Astrocyte of the spinal cord (primary cell): ENCODE measurements around the gene ARFGEF3.
"Not testable (repeated sequence)": the region's sequence is repeated elsewhere in the genome, so short reads cannot be mapped to it uniquely, and the experiment has no call there.

Experiments used
- DNase-seq: peaks from one replicate; pipeline ENCODE4 v3.0.0; 2011; ENCODE audit warnings: low read depth, low spot score
- H3K4me3 ChIP-seq: 2 replicates; pipeline ENCODE4 v1.5.1; 2011; ENCODE audit warnings: low read depth, mild to moderate bottlenecking, low read length, moderate library complexity
- CTCF ChIP-seq: IDR thresholded peaks from 2 replicates; pipeline ENCODE4 v1.5.1; 2012; ENCODE audit warnings: low read depth, mild to moderate bottlenecking, low read length, inconsistent platforms
- in situ Hi-C: cut with HindIII; loops from 2 replicates; pipeline ENCODE4 v1.10.0; 2017; ENCODE audit warnings: low sequenced_read_pairs

The ARFGEF3 gene

GRCh38 chr6:138205437-138206094, 43.8 kb downstream of the ARFGEF3 start:
- in situ Hi-C loops, result no loop called here
- no peak for TF ChIP-seq CTCF
- no peak overlapping the region for H3K4me3 ChIP-seq
- no peak for DNase-seq

GRCh38 chr6:138206862-138207261, 45.1 kb downstream of the ARFGEF3 start:
- no peak for TF ChIP-seq CTCF
- no peak for DNase-seq
- in situ Hi-C loops, result no loop called here
- H3K4me3 ChIP-seq, result no peak overlapping the region

- H3K4me3 ChIP-seq, result no peak overlapping the region
- TF ChIP-seq CTCF, result no peak
- in situ Hi-C loops, result no loop called here
- no peak for DNase-seq
Observed at GRCh38 chr6:138211048-138211581, 49.4 kb downstream of the ARFGEF3 start.

- no peak for DNase-seq
- TF ChIP-seq CTCF, result no peak
- in situ Hi-C loops, result no loop called here
- H3K4me3 ChIP-seq, result no peak overlapping the region
Observed at GRCh38 chr6:138211601-138212000, 49.9 kb downstream of the ARFGEF3 start.

- in situ Hi-C loops, H3K4me3 ChIP-seq: not testable (repeated sequence)
Observed at GRCh38 chr6:138212530-138212929, 50.8 kb downstream of the ARFGEF3 start.

GRCh38 chr6:138215093-138215782, 53.5 kb downstream of the ARFGEF3 start:
- TF ChIP-seq CTCF, result no peak
- no peak for DNase-seq
- H3K4me3 ChIP-seq, result no peak overlapping the region
- in situ Hi-C loops, result no loop called here

More at GRCh38 chr6:138212530-138212929, 50.8 kb downstream of the ARFGEF3 start:
- not testable (repeated sequence) for DNase-seq

GRCh38 chr6:138218449-138218848, 56.7 kb downstream of the ARFGEF3 start, which contains the start of gene PBOV1:
Gene PBOV1, minus strand, starts transcription at chr6:138218491. Its CDS starts 96 bp downstream, at chr6:138218395.
- H3K4me3 ChIP-seq, result no peak within 1 kb of the TSS
- TF ChIP-seq CTCF, result no peak
- in situ Hi-C loops, result no loop called here
- no peak for DNase-seq
